SU-DHL-6 (cell line): ENCODE results near the gene MAP1LC3B2.

Experiments
- H2AFZ ChIP-seq: fragments of 200-600 bp; sonication (generic); 2 replicates; pipeline ENCODE4 v1.6.1; 2014; ENCODE audit warnings: low read depth, mild to moderate bottlenecking, moderate library complexity, mixed read lengths, antibody characterized with exemption, low read length; ENCODE audit not compliant: severe bottlenecking
- H3F3A ChIP-seq: fragments of 200-600 bp; shearing (Covaris generic); 2 replicates; pipeline ENCODE4 v1.6.0; 2016; ENCODE audit warnings: antibody characterized with exemption, mild to moderate bottlenecking; ENCODE audit not compliant: insufficient read depth
- H3K27ac ChIP-seq: fragments of 200-600 bp; sonication (generic); 2 replicates; pipeline ENCODE4 v1.5.1; 2016; ENCODE audit warnings: low read depth, mild to moderate bottlenecking, low read length, moderate library complexity, mixed read lengths
- H3K27me3 ChIP-seq: fragments of 200-600 bp; sonication (generic), shearing (Covaris generic); 2 replicates; pipeline ENCODE4 v1.6.0; 2014; ENCODE audit warnings: mild to moderate bottlenecking, low read length
- H3K36me3 ChIP-seq: fragments of 200-600 bp; sonication (generic); 2 replicates; pipeline ENCODE4 v1.6.1; 2014; ENCODE audit warnings: mild to moderate bottlenecking, low read length, mixed read lengths
- H3K4me2 ChIP-seq: fragments of 300-600, 200-600 bp; shearing (Covaris generic), sonication (generic); 2 replicates; pipeline ENCODE4 v1.6.0; 2014; ENCODE audit warnings: low read length, low read depth, mild to moderate bottlenecking; ENCODE audit not compliant: poor library complexity, severe bottlenecking
- H3K4me3 ChIP-seq: fragments of 200-600 bp; sonication (generic); 2 replicates; pipeline ENCODE4 v1.5.1; 2014; ENCODE audit warnings: antibody characterized with exemption, low read length, mild to moderate bottlenecking, mixed read lengths; ENCODE audit not compliant: insufficient read depth, poor library complexity, severe bottlenecking
- H3K79me2 ChIP-seq: fragments of 200-600 bp; sonication (generic); 2 replicates; pipeline ENCODE4 v1.6.1; 2014; ENCODE audit warnings: mild to moderate bottlenecking, low read length, moderate library complexity; ENCODE audit not compliant: insufficient read depth
- H3K9ac ChIP-seq: fragments of 200-600 bp; sonication (generic); 2 replicates; pipeline ENCODE4 v1.7.0; 2014; ENCODE audit warnings: mild to moderate bottlenecking, low read length
- H3K9me2 ChIP-seq: fragments of 200-600 bp; sonication (generic); replicated peaks from 2 replicates; pipeline ENCODE4 v1.6.1; 2014; ENCODE audit warnings: low read length; ENCODE audit not compliant: insufficient read depth
- H3K9me3 ChIP-seq: fragments of 200-600 bp; sonication (generic); 2 replicates; pipeline ENCODE4 v1.6.1; 2014; ENCODE audit warnings: low read length, mixed read lengths; ENCODE audit not compliant: insufficient read depth
- H4K20me1 ChIP-seq: fragments of 200-600 bp; sonication (generic); 2 replicates; pipeline ENCODE4 v1.6.1; 2014; ENCODE audit warnings: low read depth, mild to moderate bottlenecking, antibody characterized with exemption, low read length, moderate library complexity, mixed read lengths
- CTCF ChIP-seq: fragments of 200-600 bp; sonication (generic); IDR thresholded peaks from one replicate; pipeline ENCODE4 v1.5.1; 2017; ENCODE audit warnings: antibody characterized with exemption, mild to moderate bottlenecking, low read length, moderate library complexity; ENCODE audit not compliant: insufficient read depth, poor library complexity, severe bottlenecking
- EZH2phosphoT487 ChIP-seq: fragments of 200-600 bp; sonication (generic), shearing (Covaris generic); conservative IDR thresholded peaks from 2 replicates; pipeline ENCODE4 v1.6.1; 2018; ENCODE audit warnings: mild to moderate bottlenecking, antibody characterized with exemption, low read length, moderate library complexity, mixed read lengths

Gene MAP1LC3B2

GRCh38 chr12:116537101-116537904, 21.9 kb upstream of the MAP1LC3B2 start:
- H3K27me3 ChIP-seq, result no peaks in the 10 kb centered on the region
- no peak overlapping the region for H3K4me2 ChIP-seq
- H3K36me3 ChIP-seq, result no peaks in the 10 kb centered on the region
- H4K20me1 ChIP-seq, result no peaks in the 10 kb centered on the region
- H3K79me2 ChIP-seq, result no peaks in the 10 kb centered on the region
- no peaks in the 10 kb centered on the region for H3K9me2 ChIP-seq
- no peak overlapping the region for H3K9ac ChIP-seq
- H3K27ac ChIP-seq, result no peak overlapping the region
- TF ChIP-seq EZH2phosphoT487, result no peak
- no peak for TF ChIP-seq CTCF
- H2AFZ ChIP-seq, result no peak overlapping the region
- H3K4me3 ChIP-seq, result no peak overlapping the region
- H3K9me3 ChIP-seq, result no peaks in the 10 kb centered on the region
- H3F3A ChIP-seq, result no peaks in the 10 kb centered on the region

- no peak overlapping the region for H3K27ac ChIP-seq
- no peaks in the 10 kb centered on the region for H3K9me3 ChIP-seq
- H3K4me3 ChIP-seq, result no peak overlapping the region
- H2AFZ ChIP-seq, result no peak overlapping the region
- no peaks in the 10 kb centered on the region for H3K27me3 ChIP-seq
- TF ChIP-seq EZH2phosphoT487, result no peak
- no peak for TF ChIP-seq CTCF
- H3K36me3 ChIP-seq, result no peaks in the 10 kb centered on the region
- H4K20me1 ChIP-seq, result no peaks in the 10 kb centered on the region
- no peaks in the 10 kb centered on the region for H3K9me2 ChIP-seq
- no peaks in the 10 kb centered on the region for H3F3A ChIP-seq
- H3K79me2 ChIP-seq, result no peaks in the 10 kb centered on the region
- no peak overlapping the region for H3K4me2 ChIP-seq
- no peak overlapping the region for H3K9ac ChIP-seq
Observed at GRCh38 chr12:116538076-116538591, 21.0 kb upstream of the MAP1LC3B2 start.

GRCh38 chr12:116538682-116539305, 20.4 kb upstream of the MAP1LC3B2 start:
- no peaks in the 10 kb centered on the region for H3K9me3 ChIP-seq
- no peaks in the 10 kb centered on the region for H3F3A ChIP-seq
- H3K27me3 ChIP-seq, result no peaks in the 10 kb centered on the region
- H3K79me2 ChIP-seq, result no peaks in the 10 kb centered on the region
- H3K4me2 ChIP-seq, result no peak overlapping the region
- H2AFZ ChIP-seq, result no peak overlapping the region
- TF ChIP-seq CTCF (no peak), EZH2phosphoT487 (no peak)
- no peaks in the 10 kb centered on the region for H3K9me2 ChIP-seq
- H3K4me3 ChIP-seq, result no peak overlapping the region
- no peaks in the 10 kb centered on the region for H3K36me3 ChIP-seq
- no peak overlapping the region for H3K9ac ChIP-seq
- H4K20me1 ChIP-seq, result no peaks in the 10 kb centered on the region
- no peak overlapping the region for H3K27ac ChIP-seq
